K562 (cell line): ENCODE results near the gene TAF4. TPM values are rescaled to one million over a fixed set of nuclear protein-coding genes. Genes with fewer than 3 reads are reported as not detected.
A peak's percentile ranks its signal among the peaks of the same experiment; 100 is the strongest.

ENCODE experiments used
- ADNP ChIP-seq: fragments of 200-800 bp; sonication (Bioruptor generic); IDR thresholded peaks from 2 replicates; pipeline ENCODE4 v1.6.1; 2016; ENCODE audit warnings: missing genetic modification characterization, missing compliant biosample characterization
- ERF ChIP-seq: fragments of 450-650 bp; formaldehyde crosslinking; IDR thresholded peaks from 2 replicates; pipeline ENCODE4 v1.4.0; 2020; ENCODE audit warnings: mild to moderate bottlenecking, mixed read lengths
- KDM1A ChIP-seq, 2 experiments: fragments of 450-650 bp; IDR thresholded peaks; 2 replicates each; pipeline ENCODE4 v1.6.1; 2016; ENCODE audit warnings: mild to moderate bottlenecking in 2 of 2
- KLF10 ChIP-seq: fragments of 250-450 bp; sonication (Bioruptor Pico); IDR thresholded peaks from 2 replicates; pipeline ENCODE4 v1.6.1; 2021; ENCODE audit warnings: matching md5 sums
- KLF13 ChIP-seq: fragments of 450-650 bp; IDR thresholded peaks from 2 replicates; pipeline ENCODE4 v1.6.1; 2016; ENCODE audit warnings: missing genetic modification characterization, low read depth, mild to moderate bottlenecking, missing compliant biosample characterization, moderate library complexity, borderline replicate concordance
- NR2F6 ChIP-seq: fragments of 450-650 bp; formaldehyde crosslinking; IDR thresholded peaks from 2 replicates; pipeline ENCODE4 v1.4.0; 2020; ENCODE audit warnings: mild to moderate bottlenecking
- PHF20 ChIP-seq: fragments of 450-650 bp; IDR thresholded peaks from 2 replicates; pipeline ENCODE4 v1.6.1; 2018; ENCODE audit not compliant: partially characterized antibody
- SIN3B ChIP-seq: fragments of 450-650 bp; IDR thresholded peaks from 2 replicates; pipeline ENCODE4 v1.6.1; 2017; ENCODE audit warnings: low read depth, mild to moderate bottlenecking, moderate library complexity
- TSC22D4 ChIP-seq: fragments of 450-650 bp; IDR thresholded peaks from 2 replicates; pipeline ENCODE4 v1.6.1; 2016; ENCODE audit warnings: missing genetic modification characterization, missing biosample characterization, control low read depth
- ZNF347 ChIP-seq: fragments of 450-650 bp; formaldehyde crosslinking; IDR thresholded peaks from 2 replicates; pipeline ENCODE4 v1.4.0; 2020; ENCODE audit warnings: low read depth, mild to moderate bottlenecking, moderate library complexity
- ZSCAN32 ChIP-seq: fragments of 450-650 bp; formaldehyde crosslinking; IDR thresholded peaks from 2 replicates; pipeline ENCODE4 v1.4.0; 2020; ENCODE audit warnings: mild to moderate bottlenecking, moderate library complexity
- polyA plus RNA-seq, 8 experiments: library from polyadenylated mRNA; depleted of rRNA in 4 of 8; stranded (reverse) in 5 of 8; unstranded in 3 of 8; fragments of >200 nt; fragmentation: Nextera tagmentation in 2 of 8; fragmentation: Illumina TruSeq in 1 of 8; extraction: Ambion mirVana in 2 of 8; extraction: Trizol in 1 of 8; gene quantifications; 2 replicates each; pipeline versions ENCODE4 v1.2.1 to v1.2.3, GENCODE V29; 2011 to 2014; ENCODE audit warnings: inconsistent platforms in 1 of 8, missing spikeins in 1 of 8
- total RNA-seq, 7 experiments: library from RNA; depleted of rRNA in 6 of 7; stranded (reverse); fragments of >200 nt in 6 of 7; fragmentation: Illumina TruSeq in 2 of 7; extraction: Trizol in 2 of 7; gene quantifications; 2 replicates each; pipeline versions ENCODE4 v1.2.1 to v1.2.3, GENCODE V29; 2011 to 2021; ENCODE audit warnings: low replicate concordance in 1 of 7
- TF ChIP-seq, protein P1 (sequence below): sonication (generic); formaldehyde crosslinking; IDR thresholded peaks from 2 replicates; pipeline ENCODE4 v1.8.1; 2023; ENCODE audit warnings: mild to moderate bottlenecking, missing genetic modification reagents
- TF ChIP-seq, protein P2 (sequence below): fragments of 450-650 bp; formaldehyde crosslinking; IDR thresholded peaks from 2 replicates; pipeline ENCODE4 v1.4.0; 2020; ENCODE audit warnings: mild to moderate bottlenecking, moderate library complexity
- TF ChIP-seq, protein P3 (sequence below): fragments of 250-450 bp; sonication (Bioruptor Pico); IDR thresholded peaks from 2 replicates; pipeline ENCODE4 v1.4.0; 2020; ENCODE audit warnings: mild to moderate bottlenecking, moderate library complexity

Gene TAF4
- total and polyA plus RNA-seq, 9 of the 15 experiments (the other 6 are each of a cell fraction or from before 2014, with no cell fraction given): 0.44 to 28.3 (median 5.6) TPM

DNA sequence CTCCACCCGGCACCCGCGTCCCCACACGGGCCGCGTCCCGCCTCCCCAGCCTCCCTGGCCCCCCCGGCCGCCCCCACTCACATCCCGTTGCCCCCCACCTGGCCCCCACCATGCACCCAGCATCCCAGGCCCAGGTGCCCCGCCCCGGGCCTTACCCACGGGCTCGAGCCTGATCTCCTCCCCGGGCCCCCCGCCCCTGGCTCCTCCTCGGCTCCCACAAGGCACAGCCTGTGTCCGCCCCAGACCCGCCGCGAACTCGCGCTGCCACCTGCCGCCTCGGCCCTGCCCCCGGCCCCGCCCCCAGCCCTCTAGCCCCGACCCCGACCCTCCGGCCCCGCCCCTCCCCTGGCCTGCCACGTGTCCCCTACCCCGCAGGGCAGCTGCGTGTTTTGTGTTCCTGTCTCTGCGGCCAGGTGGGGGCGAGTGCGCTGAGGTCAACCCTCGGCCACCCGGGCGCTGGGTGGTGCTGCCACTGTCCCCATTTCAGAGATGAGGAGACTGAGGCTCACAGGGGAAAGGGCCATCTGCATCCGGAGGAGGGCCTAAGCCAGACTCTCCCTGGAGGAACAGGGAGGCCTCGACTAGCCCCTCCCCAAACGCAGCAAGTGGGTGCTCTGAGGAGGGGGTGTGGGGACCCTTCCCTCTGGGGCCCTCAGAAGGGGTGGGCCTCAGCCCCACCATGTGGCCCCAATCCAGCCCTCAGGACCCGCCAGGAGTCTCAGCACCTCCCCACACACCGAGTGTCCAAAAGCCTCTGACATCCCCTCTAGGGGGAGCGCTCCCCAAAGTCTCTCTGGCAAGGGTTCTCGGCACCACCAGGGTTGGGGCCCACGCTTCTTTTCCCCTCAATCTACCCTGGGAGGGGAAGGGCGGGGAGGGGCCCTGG lies 99.8 kb downstream of the TAF4 start (continued):
- TF ChIP-seq, protein P1, sequence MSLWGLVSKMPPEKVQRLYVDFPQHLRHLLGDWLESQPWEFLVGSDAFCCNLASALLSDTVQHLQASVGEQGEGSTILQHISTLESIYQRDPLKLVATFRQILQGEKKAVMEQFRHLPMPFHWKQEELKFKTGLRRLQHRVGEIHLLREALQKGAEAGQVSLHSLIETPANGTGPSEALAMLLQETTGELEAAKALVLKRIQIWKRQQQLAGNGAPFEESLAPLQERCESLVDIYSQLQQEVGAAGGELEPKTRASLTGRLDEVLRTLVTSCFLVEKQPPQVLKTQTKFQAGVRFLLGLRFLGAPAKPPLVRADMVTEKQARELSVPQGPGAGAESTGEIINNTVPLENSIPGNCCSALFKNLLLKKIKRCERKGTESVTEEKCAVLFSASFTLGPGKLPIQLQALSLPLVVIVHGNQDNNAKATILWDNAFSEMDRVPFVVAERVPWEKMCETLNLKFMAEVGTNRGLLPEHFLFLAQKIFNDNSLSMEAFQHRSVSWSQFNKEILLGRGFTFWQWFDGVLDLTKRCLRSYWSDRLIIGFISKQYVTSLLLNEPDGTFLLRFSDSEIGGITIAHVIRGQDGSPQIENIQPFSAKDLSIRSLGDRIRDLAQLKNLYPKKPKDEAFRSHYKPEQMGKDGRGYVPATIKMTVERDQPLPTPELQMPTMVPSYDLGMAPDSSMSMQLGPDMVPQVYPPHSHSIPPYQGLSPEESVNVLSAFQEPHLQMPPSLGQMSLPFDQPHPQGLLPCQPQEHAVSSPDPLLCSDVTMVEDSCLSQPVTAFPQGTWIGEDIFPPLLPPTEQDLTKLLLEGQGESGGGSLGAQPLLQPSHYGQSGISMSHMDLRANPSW (CRISPR knock-in tag): no peak
- no peak for TF ChIP-seq ZNF347 (CRISPR knock-in tag)
- TF ChIP-seq, protein P2, sequence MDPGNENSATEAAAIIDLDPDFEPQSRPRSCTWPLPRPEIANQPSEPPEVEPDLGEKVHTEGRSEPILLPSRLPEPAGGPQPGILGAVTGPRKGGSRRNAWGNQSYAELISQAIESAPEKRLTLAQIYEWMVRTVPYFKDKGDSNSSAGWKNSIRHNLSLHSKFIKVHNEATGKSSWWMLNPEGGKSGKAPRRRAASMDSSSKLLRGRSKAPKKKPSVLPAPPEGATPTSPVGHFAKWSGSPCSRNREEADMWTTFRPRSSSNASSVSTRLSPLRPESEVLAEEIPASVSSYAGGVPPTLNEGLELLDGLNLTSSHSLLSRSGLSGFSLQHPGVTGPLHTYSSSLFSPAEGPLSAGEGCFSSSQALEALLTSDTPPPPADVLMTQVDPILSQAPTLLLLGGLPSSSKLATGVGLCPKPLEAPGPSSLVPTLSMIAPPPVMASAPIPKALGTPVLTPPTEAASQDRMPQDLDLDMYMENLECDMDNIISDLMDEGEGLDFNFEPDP (CRISPR knock-in tag): no peak
- no peak for TF ChIP-seq ZSCAN32 (CRISPR knock-in tag)
- peak; percentile 51; the same call in 1 of the 2 replicates for TF ChIP-seq ADNP (tag)
- no peak for TF ChIP-seq NR2F6 (CRISPR knock-in tag)
- no peak for TF ChIP-seq PHF20
- TF ChIP-seq KLF10 (CRISPR knock-in tag): no peak
- TF ChIP-seq, protein P3, sequence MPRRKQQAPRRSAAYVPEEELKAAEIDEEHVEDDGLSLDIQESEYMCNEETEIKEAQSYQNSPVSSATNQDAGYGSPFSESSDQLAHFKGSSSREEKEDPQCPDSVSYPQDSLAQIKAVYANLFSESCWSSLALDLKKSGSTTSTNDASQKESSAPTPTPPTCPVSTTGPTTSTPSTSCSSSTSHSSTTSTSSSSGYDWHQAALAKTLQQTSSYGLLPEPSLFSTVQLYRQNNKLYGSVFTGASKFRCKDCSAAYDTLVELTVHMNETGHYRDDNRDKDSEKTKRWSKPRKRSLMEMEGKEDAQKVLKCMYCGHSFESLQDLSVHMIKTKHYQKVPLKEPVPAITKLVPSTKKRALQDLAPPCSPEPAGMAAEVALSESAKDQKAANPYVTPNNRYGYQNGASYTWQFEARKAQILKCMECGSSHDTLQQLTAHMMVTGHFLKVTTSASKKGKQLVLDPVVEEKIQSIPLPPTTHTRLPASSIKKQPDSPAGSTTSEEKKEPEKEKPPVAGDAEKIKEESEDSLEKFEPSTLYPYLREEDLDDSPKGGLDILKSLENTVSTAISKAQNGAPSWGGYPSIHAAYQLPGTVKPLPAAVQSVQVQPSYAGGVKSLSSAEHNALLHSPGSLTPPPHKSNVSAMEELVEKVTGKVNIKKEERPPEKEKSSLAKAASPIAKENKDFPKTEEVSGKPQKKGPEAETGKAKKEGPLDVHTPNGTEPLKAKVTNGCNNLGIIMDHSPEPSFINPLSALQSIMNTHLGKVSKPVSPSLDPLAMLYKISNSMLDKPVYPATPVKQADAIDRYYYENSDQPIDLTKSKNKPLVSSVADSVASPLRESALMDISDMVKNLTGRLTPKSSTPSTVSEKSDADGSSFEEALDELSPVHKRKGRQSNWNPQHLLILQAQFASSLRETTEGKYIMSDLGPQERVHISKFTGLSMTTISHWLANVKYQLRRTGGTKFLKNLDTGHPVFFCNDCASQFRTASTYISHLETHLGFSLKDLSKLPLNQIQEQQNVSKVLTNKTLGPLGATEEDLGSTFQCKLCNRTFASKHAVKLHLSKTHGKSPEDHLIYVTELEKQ: no peak
- no peak for TF ChIP-seq ERF (CRISPR knock-in tag)
- TF ChIP-seq KDM1A (IDR thresholded peaks at IDR 0.05): peak; percentile 53 to 59; a peak in 2 of 4 replicates
- TF ChIP-seq KLF13: no peak
- no peak for TF ChIP-seq TSC22D4 (tag)
- TF ChIP-seq SIN3B: no peak
